Natural killer cell (primary cell): ENCODE measurements around the gene GNG7. TPM values are rescaled to one million over a fixed set of nuclear protein-coding genes. Genes with fewer than 3 reads are reported as not detected.

Source experiments
- ATAC-seq, 3 donors: fragments of 150-1000 bp in 2 of 3; fragments of 200-7000 bp in 1 of 3; cut with Tn5 transposase; 1 replicate in 1 of 3; 2 replicates in 2 of 3; pipeline ENCODE4 v1.10.0; 2021; ENCODE audit warnings: mild to moderate bottlenecking in 2 of 3, moderate library complexity in 2 of 3
- DNase-seq, 2 donors: peaks; one replicate each; pipeline versions ENCODE4 v3.0.0 to v3.0.0-alpha.2; 2013 to 2021; ENCODE audit warnings: mixed read lengths in 1 of 2
- H3K27ac ChIP-seq: one replicate; pipeline ENCODE4 v1.5.1; 2013; ENCODE audit warnings: mild to moderate bottlenecking, low read length
- H3K27me3 ChIP-seq: one replicate; pipeline ENCODE4 v1.6.1; 2013; ENCODE audit warnings: low read length; ENCODE audit not compliant: control insufficient read depth, insufficient read depth
- H3K36me3 ChIP-seq: one replicate; pipeline ENCODE4 v1.6.1; 2013; ENCODE audit warnings: low read length; ENCODE audit not compliant: control insufficient read depth, insufficient read depth
- H3K4me1 ChIP-seq: one replicate; pipeline ENCODE4 v1.6.1; 2013; ENCODE audit warnings: low read length; ENCODE audit not compliant: control insufficient read depth, insufficient read depth
- H3K4me3 ChIP-seq: one replicate; pipeline ENCODE4 v1.5.1; 2013; ENCODE audit warnings: low read length
- H3K9me3 ChIP-seq: one replicate; pipeline ENCODE4 v1.6.1; 2013; ENCODE audit warnings: low read length; ENCODE audit not compliant: control insufficient read depth, insufficient read depth
- H3K27ac Mint-ChIP-seq, 2 donors: one replicate each; pipeline ENCODE4 v1.8.0; 2022; ENCODE audit warnings: mild to moderate bottlenecking in 2 of 2, mixed read lengths in 2 of 2, moderate library complexity in 1 of 2
- H3K27me3 Mint-ChIP-seq, 2 donors: one replicate each; pipeline ENCODE4 v1.8.0; 2022; ENCODE audit warnings: low read depth in 2 of 2, mixed read lengths in 2 of 2
- H3K36me3 Mint-ChIP-seq: one replicate; pipeline ENCODE4 v1.8.0; 2022; ENCODE audit warnings: mixed read lengths
- H3K4me1 Mint-ChIP-seq, 2 donors: one replicate each; pipeline ENCODE4 v1.8.0; 2022; ENCODE audit warnings: mixed read lengths in 2 of 2
- H3K4me3 Mint-ChIP-seq: one replicate; pipeline ENCODE4 v1.8.0; 2022; ENCODE audit warnings: mild to moderate bottlenecking, moderate library complexity, mixed read lengths
- H3K9me3 Mint-ChIP-seq, 2 donors: one replicate each; pipeline ENCODE4 v1.8.0; 2022; ENCODE audit warnings: mixed read lengths in 2 of 2
- CTCF ChIP-seq: fragments of 200-600 bp; IDR thresholded peaks from one replicate; pipeline ENCODE4 v1.8.0; 2022; ENCODE audit warnings: antibody characterized with exemption
- WGBS: methylation state at CpG from one replicate; pipeline ENCODE4 v1.1.7; 2013; ENCODE audit warnings: missing lambda C conversion rate; ENCODE audit not compliant: insufficient coverage; 5-methylcytosine and 5-hydroxymethylcytosine counted together
- intact Hi-C: fragments of 100-400 bp; cut with micrococcal nuclease; formaldehyde crosslinking; loops from one replicate; pipeline ENCODE4 v1.14.2; 2022
- total RNA-seq, 4 donors: library from RNA; stranded (reverse); fragments of 120-200 nt in 1 of 4; gene quantifications; one replicate each; pipeline versions ENCODE4 v1.2.3 to v1.2.4, GENCODE V29; 2013 to 2022

The GNG7 gene
- total RNA-seq, 3 donors from 2014 or later (not counting 1 experiment from before 2014, with no cell fraction given): 0.75 to 4.8 (median 1.5) TPM

- Mint-ChIP-seq H3K4me1 (peaks cover 21 to 30% of the 10 kb centered on the region in 2 donors), H3K27ac (no peak overlapping the region), H3K36me3 (no peaks in the 10 kb centered on the region), H3K4me3 (no peak overlapping the region), H3K9me3 (no peaks in the 10 kb centered on the region), H3K27me3 (peaks cover 0 to 2% of the 10 kb centered on the region in 2 donors)
- Histone ChIP-seq H3K4me1 (peaks cover 38% of the 10 kb centered on the region), H3K9me3 (peaks cover 12% of the 10 kb centered on the region), H3K27ac (no peak overlapping the region), H3K36me3 (no peaks in the 10 kb centered on the region), H3K4me3 (no peak overlapping the region), H3K27me3 (no peaks in the 10 kb centered on the region)
- intact Hi-C loops: no loop called here
- WGBS: 94% methylated on average over 7 of the region's 9 CpGs
- DNase-seq (no peak), ATAC-seq (no peak)
- TF ChIP-seq CTCF: no peak
These were observed 67.5 kb downstream of the GNG7 start for GRCh38 chr19:2634960-2635359.

GRCh38 chr19:2634228-2634951 is 68.1 kb downstream of the GNG7 start:
- Histone ChIP-seq H3K27me3 (no peaks in the 10 kb centered on the region), H3K27ac (no peak overlapping the region), H3K9me3 (peaks cover 12% of the 10 kb centered on the region), H3K36me3 (no peaks in the 10 kb centered on the region), H3K4me1 (peaks cover 43% of the 10 kb centered on the region), H3K4me3 (no peak overlapping the region)
- Mint-ChIP-seq H3K36me3 (no peaks in the 10 kb centered on the region), H3K4me1 (peaks cover 27 to 35% of the 10 kb centered on the region in 2 donors), H3K27me3 (peaks cover 0 to 2% of the 10 kb centered on the region in 2 donors), H3K9me3 (no peaks in the 10 kb centered on the region), H3K27ac (no peak overlapping the region), H3K4me3 (no peak overlapping the region)
- no peak for ATAC-seq
- TF ChIP-seq CTCF: no peak
- DNase-seq: no peak
- 89% methylated on average over 28 of the region's 28 CpGs for WGBS
- intact Hi-C loops: no loop called here

- intact Hi-C loops: no loop called here
- no peak for TF ChIP-seq CTCF
- peaks cover 0 to 2% of the 10 kb centered on the region in 2 donors for H3K27me3 Mint-ChIP-seq
- H3K36me3 Mint-ChIP-seq: no peaks in the 10 kb centered on the region
- no peak overlapping the region for H3K27ac Mint-ChIP-seq
- peaks cover 12% of the 10 kb centered on the region for H3K9me3 ChIP-seq
- WGBS: 72% methylated on average over 12 of the region's 12 CpGs
- H3K27ac ChIP-seq: no peak overlapping the region
- H3K27me3 ChIP-seq: no peaks in the 10 kb centered on the region
- H3K4me3 Mint-ChIP-seq: no peak overlapping the region
- H3K9me3 Mint-ChIP-seq: no peaks in the 10 kb centered on the region
- no peak overlapping the region for H3K4me3 ChIP-seq
- H3K4me1 ChIP-seq: peaks cover 50% of the 10 kb centered on the region
- ATAC-seq (no peak), DNase-seq (no peak)
- no peaks in the 10 kb centered on the region for H3K36me3 ChIP-seq
- H3K4me1 Mint-ChIP-seq: peaks cover 30 to 43% of the 10 kb centered on the region in 2 donors
These were observed 68.8 kb downstream of the GNG7 start for GRCh38 chr19:2633693-2634075.
